Skeletal muscle tissue (tissue), 4 donors: Measurements from ENCODE around the gene PWWP2A. TPM values are rescaled to one million over a fixed set of nuclear protein-coding genes. Genes with fewer than 3 reads are reported as not detected.
A peak's percentile ranks its signal among the peaks of the same experiment; 100 is the strongest.
"Not testable (repeated sequence)": the region's sequence is repeated elsewhere in the genome, so short reads cannot be mapped to it uniquely, and the experiment has no call there.

Source experiments
- H3K27ac ChIP-seq: one replicate; pipeline ENCODE4 v1.7.0; 2013; ENCODE audit warnings: mild to moderate bottlenecking, low read depth, low read length, inconsistent platforms
- H3K27me3 ChIP-seq, 3 donors: one replicate each; pipeline ENCODE4 v1.7.0; 2013; ENCODE audit warnings: low read length in 3 of 3; ENCODE audit not compliant: control insufficient read depth in 3 of 3, insufficient read depth in 3 of 3
- H3K36me3 ChIP-seq, 3 donors: one replicate each; pipeline ENCODE4 v1.7.0; 2013; ENCODE audit warnings: low read length in 3 of 3; ENCODE audit not compliant: control insufficient read depth in 3 of 3, insufficient read depth in 3 of 3
- H3K4me1 ChIP-seq, 3 donors: one replicate each; pipeline ENCODE4 v1.7.0; 2013; ENCODE audit warnings: low read length in 3 of 3, mild to moderate bottlenecking in 3 of 3; ENCODE audit not compliant: control insufficient read depth in 3 of 3, insufficient read depth in 3 of 3
- H3K4me3 ChIP-seq, 3 donors: one replicate each; pipeline ENCODE4 v1.7.0; 2013; ENCODE audit warnings: low read length in 3 of 3
- H3K9ac ChIP-seq, 3 donors: one replicate each; pipeline ENCODE4 v1.7.0; 2013; ENCODE audit warnings: low read length in 3 of 3, mild to moderate bottlenecking in 3 of 3, moderate library complexity in 2 of 3, low read depth in 1 of 3
- H3K9me3 ChIP-seq, 3 donors: one replicate each; pipeline ENCODE4 v1.7.0; 2013; ENCODE audit warnings: low read length in 3 of 3; ENCODE audit not compliant: control insufficient read depth in 3 of 3
- total RNA-seq: library from RNA; depleted of rRNA; stranded (reverse); fragments of >200 nt; gene quantifications from one replicate; pipeline ENCODE4 v1.2.3, GENCODE V29; 2014
- donor health status: Osteomylitis.

Gene PWWP2A
- 13.0 TPM for total RNA-seq

GRCh38 chr5:160119142-160119904, at the start of gene PWWP2A:
TSS of gene PWWP2A (minus strand) at chr5:160119450. CDS start at chr5:160119388, 62 bp downstream.
- Histone ChIP-seq H3K27me3 (no peaks in the 10 kb centered on the region), H3K9ac (peak within 1 kb of the TSS; percentile 83 to 94 (median 88)), H3K4me3 (peak within 1 kb of the TSS; percentile 78 to 91 (median 88)), H3K4me1 (peaks cover 5 to 11% (median 10%) of the 10 kb centered on the region in 3 donors), H3K36me3 (peaks cover 4 to 9% (median 4%) of the 10 kb centered on the region in 3 donors), H3K27ac (peak within 1 kb of the TSS; percentile 88), H3K9me3 (no peaks in the 10 kb centered on the region)

GRCh38 chr5:160167624-160168165, 48.4 kb upstream of the PWWP2A start:
- H3K36me3 ChIP-seq: no peaks in the 10 kb centered on the region
- no peaks in the 10 kb centered on the region for H3K27me3 ChIP-seq
- no peak overlapping the region for H3K4me3 ChIP-seq
- H3K4me1 ChIP-seq: peaks cover 19 to 21% (median 20%) of the 10 kb centered on the region in 3 donors
- H3K27ac ChIP-seq: no peak overlapping the region
- H3K9me3 ChIP-seq: no peaks in the 10 kb centered on the region
- no peak overlapping the region for H3K9ac ChIP-seq

- H3K9ac ChIP-seq: no peak overlapping the region
- H3K4me1 ChIP-seq: peaks cover 19 to 21% (median 20%) of the 10 kb centered on the region in 3 donors
- no peak overlapping the region for H3K27ac ChIP-seq
These were observed 47.8 kb upstream of the PWWP2A start for GRCh38 chr5:160166973-160167623.

GRCh38 chr5:160166069-160166972, 47.1 kb upstream of the PWWP2A start:
- Histone ChIP-seq H3K4me1 (peaks cover 19 to 21% (median 20%) of the 10 kb centered on the region in 3 donors), H3K9me3 (no peaks in the 10 kb centered on the region), H3K27ac (peak overlapping the region; percentile 76), H3K4me3 (no peak overlapping the region), H3K9ac (no peak overlapping the region), H3K27me3 (no peaks in the 10 kb centered on the region), H3K36me3 (no peaks in the 10 kb centered on the region)

More at GRCh38 chr5:160166973-160167623, 47.8 kb upstream of the PWWP2A start:
- Histone ChIP-seq H3K36me3 (no peaks in the 10 kb centered on the region), H3K4me3 (no peak overlapping the region), H3K9me3 (no peaks in the 10 kb centered on the region), H3K27me3 (no peaks in the 10 kb centered on the region)

- peak overlapping the region; percentile 26 to 56 (median 51) for H3K9ac ChIP-seq
- no peaks in the 10 kb centered on the region for H3K27me3 ChIP-seq
- no peaks in the 10 kb centered on the region for H3K9me3 ChIP-seq
- H3K27ac ChIP-seq: peak overlapping the region; percentile 76
- peaks cover 19 to 21% (median 20%) of the 10 kb centered on the region in 3 donors for H3K4me1 ChIP-seq
- no peaks in the 10 kb centered on the region for H3K36me3 ChIP-seq
- H3K4me3 ChIP-seq: peak overlapping the region in 2 of 3 donors; percentile 38 to 49
These were observed 46.2 kb upstream of the PWWP2A start for GRCh38 chr5:160165137-160166068.

GRCh38 chr5:160162910-160163309, 43.7 kb upstream of the PWWP2A start:
- no peaks in the 10 kb centered on the region for H3K9me3 ChIP-seq

GRCh38 chr5:160161626-160162025, 42.4 kb upstream of the PWWP2A start:
- Histone ChIP-seq H3K9ac (no peak overlapping the region), H3K4me1 (peaks cover 12 to 18% (median 14%) of the 10 kb centered on the region in 3 donors), H3K36me3 (no peaks in the 10 kb centered on the region), H3K27me3 (no peaks in the 10 kb centered on the region), H3K4me3 (no peak overlapping the region), H3K27ac (no peak overlapping the region), H3K9me3 (no peaks in the 10 kb centered on the region)

More at GRCh38 chr5:160162910-160163309, 43.7 kb upstream of the PWWP2A start:
- Histone ChIP-seq H3K9ac (no peak overlapping the region), H3K27ac (no peak overlapping the region), H3K4me1 (peaks cover 12 to 18% (median 14%) of the 10 kb centered on the region in 3 donors), H3K27me3 (no peaks in the 10 kb centered on the region), H3K4me3 (no peak overlapping the region), H3K36me3 (no peaks in the 10 kb centered on the region)

GRCh38 chr5:160160875-160161274, 41.6 kb upstream of the PWWP2A start:
- H3K9me3 ChIP-seq, H3K27ac ChIP-seq, H3K4me3 ChIP-seq, H3K27me3 ChIP-seq, H3K9ac ChIP-seq, H3K36me3 ChIP-seq: not testable (repeated sequence)
- peaks cover 12 to 14% (median 13%) of the 10 kb centered on the region in 3 donors for H3K4me1 ChIP-seq
